Stimulated activated CD8-positive, alpha-beta memory T cell treated with anti-CD3 and anti-CD28 coated beads, Interleukin-15, amount 100 ng/mL, for 24 hours (primary cell): ENCODE measurements around the gene PRSS27.
"Not testable (repeated sequence)": the region's sequence is repeated elsewhere in the genome, so short reads cannot be mapped to it uniquely, and the experiment has no call there.

Experiments
- DNase-seq: peaks from one replicate; pipeline ENCODE4 v3.0.0-alpha.2; 2020; ENCODE audit warnings: low read depth

PRSS27 gene

GRCh38 chr16:2708290-2708639 lies 11.8 kb downstream of the PRSS27 start:
- DNase-seq, result no peak

DNA sequence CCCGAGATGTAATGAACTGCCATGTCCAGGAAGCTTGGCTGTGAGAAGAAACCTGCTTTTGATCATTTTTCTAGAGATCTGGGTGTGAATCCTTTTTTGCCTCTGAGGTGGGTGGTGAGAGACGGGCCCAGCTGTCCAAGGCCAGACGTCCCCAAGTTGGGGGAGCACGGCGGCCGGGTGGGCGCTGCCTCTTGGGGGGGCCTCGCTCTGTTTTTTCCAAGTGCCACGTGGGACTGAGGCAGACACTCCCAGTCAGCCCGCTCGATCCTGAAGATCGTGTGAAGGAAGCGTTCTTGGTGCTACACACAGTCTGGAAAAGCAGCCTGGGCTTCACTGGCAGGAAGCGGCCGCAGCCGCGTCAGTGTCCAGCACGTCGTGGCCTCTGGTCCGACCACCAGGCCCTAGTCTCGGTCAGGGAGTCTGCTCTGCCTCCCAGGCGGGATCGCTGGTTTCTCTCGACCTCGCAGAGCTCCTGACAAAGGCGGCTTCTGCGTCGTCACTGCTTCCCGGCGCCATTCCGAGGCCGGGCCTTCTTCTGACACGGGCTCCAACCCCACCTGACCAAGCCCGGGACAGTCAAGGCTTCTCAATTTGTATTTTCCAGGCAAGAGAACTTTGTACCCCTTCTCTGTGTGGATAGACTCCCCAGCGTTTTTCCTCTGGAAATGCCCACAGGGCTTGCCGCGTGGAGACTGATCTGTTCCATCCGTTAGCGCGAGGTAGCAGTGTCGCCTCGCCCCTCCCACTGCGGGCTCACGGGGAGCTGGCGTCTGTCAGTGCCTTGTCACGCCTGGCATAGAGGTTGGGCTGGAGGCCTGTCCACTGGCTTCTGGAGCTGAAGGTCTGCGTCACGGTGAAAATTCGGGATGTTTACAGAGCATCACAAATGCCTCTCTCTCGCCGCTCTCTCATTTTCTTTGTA lies 12.4 kb downstream of the PRSS27 start:
- no peak for DNase-seq

- no peak for DNase-seq
Measured at GRCh38 chr16:2706611-2707311, 13.3 kb downstream of the PRSS27 start.

DNA sequence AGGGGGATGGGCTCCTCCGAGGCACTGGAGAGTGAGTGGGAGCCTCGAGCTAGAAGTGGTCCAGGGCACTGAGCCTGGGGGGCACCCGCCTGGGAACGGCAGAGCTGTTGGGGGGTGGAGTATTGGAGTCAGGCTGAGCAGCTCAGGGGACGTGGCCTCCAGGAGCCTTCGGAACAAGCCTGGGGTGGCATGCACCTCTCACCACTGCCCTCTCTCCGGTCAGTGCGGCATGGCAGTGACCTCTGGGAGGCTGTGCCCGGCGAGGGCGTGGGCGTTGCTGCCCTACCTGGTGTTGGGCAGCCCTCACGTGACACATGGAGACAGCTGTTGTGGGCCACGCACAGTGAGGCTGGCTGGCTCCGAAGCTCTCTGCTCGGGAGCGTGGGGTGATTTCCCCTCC lies 13.9 kb downstream of the PRSS27 start:
- no peak for DNase-seq

DNA sequence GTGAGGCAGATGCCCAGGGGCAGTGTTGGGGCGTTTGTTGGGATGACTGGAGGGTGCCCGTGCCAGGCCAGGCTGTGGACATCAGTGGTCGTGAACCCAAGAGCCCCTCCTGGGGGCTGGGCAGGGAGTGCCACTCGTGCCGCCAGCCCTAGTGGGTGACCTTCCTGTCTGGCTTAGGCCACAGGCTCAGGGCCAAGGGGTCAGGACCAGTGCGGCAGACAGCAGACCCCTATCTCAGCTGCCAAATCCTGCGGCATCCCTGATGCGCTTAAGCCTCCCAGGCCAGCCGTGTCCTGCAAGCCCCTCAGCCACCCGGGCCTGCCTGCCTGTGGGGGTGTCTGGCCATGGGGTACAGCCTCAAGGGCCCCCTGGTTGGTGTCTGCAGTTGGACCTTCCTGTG lies 14.7 kb downstream of the PRSS27 start:
- no peak for DNase-seq

DNA sequence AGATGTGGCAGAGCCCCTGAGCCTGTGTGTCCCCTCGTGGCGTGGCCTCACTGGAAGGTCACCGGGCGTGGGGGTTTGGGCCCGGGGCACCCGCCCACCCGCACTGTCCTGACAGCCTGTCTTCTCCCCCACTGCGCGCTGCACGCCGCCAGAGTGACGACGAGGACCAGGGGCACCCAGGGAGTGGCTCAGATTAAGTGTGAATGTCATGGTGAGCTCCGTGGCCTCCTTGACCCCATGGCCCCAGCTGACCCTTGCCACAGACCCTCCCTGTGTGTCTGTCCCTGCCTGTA lies 15.1 kb downstream of the PRSS27 start:
- DNase-seq, result no peak

DNA sequence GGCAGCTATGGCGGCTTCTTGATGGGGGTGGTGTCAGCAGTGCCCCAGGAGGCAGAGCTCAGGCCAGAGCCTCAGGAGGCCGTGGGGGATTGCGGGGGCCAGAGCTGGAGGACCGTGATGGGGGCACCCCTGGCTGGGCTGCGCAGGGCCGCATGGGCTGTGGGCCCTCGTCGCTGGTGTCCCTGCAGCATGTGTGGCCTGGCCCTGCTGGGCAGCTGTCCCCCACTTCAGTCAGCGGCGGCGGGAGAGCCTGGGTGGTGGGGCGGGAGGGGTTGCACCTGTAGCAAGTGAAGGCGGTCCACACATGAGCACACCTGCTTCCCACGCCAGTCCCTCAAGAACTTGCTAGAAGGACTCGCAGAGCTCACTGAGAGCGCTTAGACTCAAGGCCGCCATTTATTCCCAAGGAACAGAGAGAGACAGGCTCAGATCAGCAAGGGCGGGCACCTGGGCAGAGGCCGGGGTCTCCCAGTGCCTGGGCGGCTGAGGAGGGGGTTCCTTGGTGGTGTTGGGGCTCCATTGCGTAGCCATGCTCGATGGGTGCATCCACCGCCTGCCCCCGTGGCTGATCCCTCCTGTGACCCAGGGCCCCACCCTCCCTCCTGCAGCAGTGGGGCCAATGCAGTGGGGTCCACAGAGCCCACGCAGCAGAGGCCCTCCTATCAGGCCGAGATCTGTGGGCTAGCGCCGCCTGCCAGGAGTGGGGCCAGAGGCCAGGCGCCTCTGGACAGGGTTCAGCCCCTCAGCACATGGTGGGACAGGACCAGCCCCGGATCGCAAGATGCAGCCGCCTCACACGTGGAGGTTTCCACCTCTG lies 15.7 kb downstream of the PRSS27 start:
- DNase-seq, result no peak

DNA sequence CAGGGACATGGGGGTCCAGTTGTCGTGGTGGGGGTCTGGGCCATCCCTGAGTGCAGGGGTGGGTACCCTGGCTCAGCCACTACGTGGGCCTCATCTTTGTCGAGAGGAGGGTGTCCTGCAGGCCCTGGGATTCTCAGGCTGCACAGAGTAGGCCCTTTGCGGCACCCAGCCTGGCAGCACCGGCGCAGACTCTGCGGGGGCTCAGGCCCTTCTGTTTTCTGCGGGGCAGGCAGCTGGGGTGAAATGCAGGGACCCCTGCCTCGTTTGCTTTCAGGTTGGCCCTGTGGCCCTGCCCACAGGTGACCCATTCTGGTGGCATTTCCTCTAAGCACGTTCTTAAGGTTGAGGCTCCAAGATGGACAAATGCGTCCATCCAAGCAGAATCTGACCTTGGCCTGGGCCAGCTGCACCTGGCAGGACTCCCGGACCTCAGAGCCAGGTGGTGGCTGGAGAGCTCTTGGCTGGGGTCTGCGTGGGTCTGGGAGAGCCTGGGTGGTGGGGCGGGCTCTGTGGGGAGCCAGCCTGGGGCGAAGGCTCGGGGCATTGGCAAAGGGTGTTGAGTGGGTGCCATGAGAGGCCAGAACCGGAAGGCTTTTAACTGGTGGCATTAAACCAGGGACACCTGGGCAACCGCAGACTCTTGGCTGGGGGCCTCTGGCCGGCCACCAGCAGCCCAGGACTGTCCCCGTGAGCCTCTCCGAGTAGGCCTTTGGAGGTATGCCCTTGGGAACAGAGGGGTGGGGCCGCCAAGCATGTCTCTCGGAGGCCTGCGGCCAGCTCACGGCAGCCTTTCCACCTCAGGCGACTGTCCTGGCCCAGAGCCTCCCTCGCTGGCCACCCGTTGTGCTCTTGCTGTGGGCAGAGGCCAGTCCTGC lies 16.9 kb downstream of the PRSS27 start:
- no peak for DNase-seq

- DNase-seq, result no peak
Measured at GRCh38 chr16:2702438-2702825, 17.6 kb downstream of the PRSS27 start.

DNA sequence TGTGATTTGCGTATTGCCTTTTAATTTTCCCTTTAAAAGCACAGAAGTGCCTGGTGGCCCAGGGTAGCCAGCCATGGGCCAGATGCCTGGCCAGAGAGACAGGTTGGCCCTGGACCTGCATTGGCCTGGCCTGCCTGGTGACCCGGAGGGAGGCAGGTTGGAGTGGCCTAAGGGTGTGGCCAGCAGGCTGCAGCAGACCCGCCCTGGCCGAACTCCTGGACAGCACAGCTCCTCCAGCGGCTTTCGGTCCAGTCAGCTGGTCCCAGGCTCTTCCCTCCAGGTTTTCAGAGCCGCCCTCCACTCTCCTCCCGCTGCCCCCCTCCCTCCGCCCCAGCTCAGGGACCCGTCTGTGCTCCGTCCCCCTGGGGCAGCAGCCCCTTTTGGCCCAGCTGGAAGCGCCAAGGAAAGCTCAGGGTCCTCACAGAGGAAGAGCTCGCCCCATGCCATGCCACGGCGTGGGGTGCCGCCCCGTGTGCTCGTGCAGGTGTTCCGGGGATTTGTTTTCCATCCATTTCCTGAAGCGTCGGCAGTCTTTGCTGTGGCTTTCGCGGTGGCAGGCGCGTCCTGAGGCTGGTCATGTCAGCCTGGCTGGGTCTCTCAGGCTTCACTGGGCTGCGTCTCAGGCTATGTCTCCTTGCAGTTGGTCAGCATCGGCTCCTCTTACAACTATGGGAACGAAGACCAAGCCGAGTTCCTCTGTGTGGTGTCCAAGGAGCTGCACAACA lies 18.1 kb downstream of the PRSS27 start:
- no peak for DNase-seq

- no peak for DNase-seq
Measured at GRCh38 chr16:2701272-2701671, 18.8 kb downstream of the PRSS27 start.

DNA sequence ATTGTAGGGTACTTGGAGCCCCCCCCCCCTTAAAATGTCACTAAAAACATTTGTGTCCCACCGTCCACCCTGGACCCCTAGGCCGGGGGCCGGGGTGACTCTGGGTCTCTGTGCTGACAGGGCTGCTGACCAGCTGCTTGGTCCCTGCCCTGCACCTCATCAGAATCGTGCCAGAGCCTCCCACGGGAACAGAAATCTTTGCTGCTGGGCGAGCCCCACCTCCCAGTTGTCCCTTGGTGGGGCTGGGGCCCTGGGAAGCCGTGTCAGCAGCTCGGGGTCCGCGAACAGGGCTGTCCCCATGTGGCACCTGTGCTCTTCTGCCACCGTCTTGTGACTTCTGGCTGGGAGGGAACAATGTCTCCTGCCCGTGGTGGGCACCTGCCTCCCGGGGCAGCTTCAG lies 19.2 kb downstream of the PRSS27 start:
- DNase-seq, result no peak

DNA sequence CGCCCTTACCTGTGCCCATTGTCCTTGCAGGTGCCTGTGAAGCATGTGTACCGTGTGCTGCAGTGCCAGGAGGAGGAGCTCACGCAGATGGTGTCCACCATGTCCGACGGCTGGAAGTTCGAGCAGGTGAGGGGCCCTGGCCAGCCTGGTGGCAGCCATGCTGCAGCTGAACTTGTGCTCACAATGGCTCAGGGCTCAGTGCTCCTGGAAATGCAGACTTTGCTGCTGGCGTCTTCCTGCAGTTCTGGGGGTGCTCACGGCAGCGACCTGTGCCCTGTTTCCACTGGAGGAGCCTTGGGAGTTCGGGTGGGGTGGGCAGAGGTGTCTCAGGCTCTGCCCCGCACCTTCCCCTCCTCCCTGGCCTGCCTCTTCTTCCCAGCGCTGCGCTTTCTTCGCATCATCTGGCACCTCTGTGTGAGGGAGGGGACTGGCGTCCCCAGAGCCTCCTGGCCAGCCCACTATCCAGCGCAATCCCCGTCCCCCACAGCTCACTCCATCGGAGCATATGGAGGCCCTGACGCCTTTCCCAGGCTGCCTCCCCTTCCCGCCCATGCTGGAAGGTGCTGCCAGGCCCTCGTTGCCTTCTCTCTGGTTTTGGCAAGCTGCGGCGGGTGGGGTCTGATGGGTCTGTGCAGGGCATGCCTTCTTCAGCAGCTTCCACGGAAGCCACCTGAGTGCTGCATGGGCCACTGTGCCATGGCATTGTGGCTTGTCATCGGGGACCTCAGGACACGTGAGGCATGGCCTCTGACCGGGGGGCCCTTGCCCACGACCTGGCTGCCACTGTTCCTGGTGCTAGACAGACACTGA lies 20.0 kb downstream of the PRSS27 start:
- DNase-seq, result no peak

DNA sequence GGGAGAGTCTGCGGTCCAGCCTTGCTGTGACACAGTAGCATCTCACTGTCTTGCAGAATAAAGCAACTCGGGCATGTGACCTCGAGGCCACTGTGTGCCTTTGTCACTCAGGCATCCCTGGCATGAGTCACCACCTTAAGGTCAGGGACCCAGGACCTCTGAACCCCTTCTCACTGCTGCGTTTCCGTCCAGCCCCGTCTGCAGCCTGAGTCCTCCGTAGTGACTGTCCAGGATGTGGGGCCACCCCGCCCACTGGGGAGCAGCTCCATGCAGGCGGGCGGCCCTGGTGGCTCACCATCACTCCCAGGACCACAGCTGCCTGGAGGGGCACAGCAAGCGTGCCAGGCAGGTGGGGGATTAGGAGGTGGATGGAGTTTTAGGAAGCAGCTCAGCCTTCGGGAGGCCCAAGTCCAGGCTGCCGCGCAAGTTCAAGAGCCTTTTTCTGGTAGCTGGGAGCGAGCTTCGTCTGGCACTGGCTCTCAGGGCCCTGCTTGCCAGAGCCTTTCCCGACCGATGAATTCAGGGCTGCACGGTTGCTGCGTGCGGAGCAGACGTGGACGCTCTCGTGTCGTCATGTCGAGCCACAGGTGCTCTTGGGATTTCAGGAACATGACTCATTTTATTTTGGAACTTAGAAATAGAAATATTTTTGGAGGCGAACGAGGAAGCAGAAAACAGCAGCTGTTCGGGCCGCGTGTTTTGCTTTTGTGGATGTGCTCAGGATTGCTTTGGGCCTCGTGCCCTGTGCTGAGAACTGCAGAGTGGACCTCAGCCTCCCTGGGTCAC lies 20.9 kb downstream of the PRSS27 start:
- no peak for DNase-seq

GRCh38 chr16:2698103-2698870 lies 21.7 kb downstream of the PRSS27 start:
- DNase-seq, result no peak

DNA sequence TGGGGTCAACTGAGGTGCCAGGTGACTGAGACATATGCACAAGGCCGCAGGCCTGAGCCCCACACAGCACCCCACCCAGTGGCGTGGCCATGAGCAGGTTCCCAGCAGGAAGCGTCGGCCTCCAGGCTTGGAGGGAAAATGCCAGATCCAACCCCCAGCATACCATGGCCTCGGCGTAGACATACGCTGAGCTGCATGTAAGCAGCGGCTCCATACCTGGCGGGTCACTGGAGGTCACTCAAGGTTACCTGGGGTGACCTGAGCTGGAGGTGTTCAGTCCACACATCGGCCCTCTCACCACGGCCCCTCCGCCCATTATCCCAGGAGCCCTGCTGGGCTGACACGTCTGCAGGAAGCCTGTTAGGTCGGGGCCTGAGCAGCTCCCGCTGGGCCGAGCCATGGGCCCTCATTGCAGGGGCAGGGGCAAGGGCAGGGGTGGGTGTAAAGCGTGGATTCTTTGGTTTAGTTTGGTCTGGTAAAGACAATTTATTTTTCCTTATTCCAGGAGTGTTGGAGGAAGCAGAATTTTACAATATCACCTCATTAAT lies 22.5 kb downstream of the PRSS27 start:
- DNase-seq, result no peak

- not testable (repeated sequence) for DNase-seq
Measured at GRCh38 chr16:2696601-2697250, 23.3 kb downstream of the PRSS27 start.
